Nephron progenitor cell (in vitro differentiated cells): Measurements from ENCODE around the gene LHPP.
A peak's percentile ranks its signal among the peaks of the same experiment; 100 is the strongest.

Experiments used
- DNase-seq: peaks from one replicate; pipeline ENCODE4 v3.0.0; 2021
- H3K27ac Mint-ChIP-seq: 2 replicates; pipeline ENCODE4 v1.8.0; 2021; ENCODE audit warnings: mild to moderate bottlenecking, moderate library complexity, mixed read lengths
- H3K27me3 Mint-ChIP-seq: 2 replicates; pipeline ENCODE4 v1.8.0; 2021; ENCODE audit warnings: mild to moderate bottlenecking, low read depth, mixed read lengths; ENCODE audit not compliant: poor library complexity
- H3K36me3 Mint-ChIP-seq: 2 replicates; pipeline ENCODE4 v1.8.0; 2021; ENCODE audit warnings: low read depth, mixed read lengths
- H3K4me1 Mint-ChIP-seq: 2 replicates; pipeline ENCODE4 v1.8.0; 2021; ENCODE audit warnings: mixed read lengths
- H3K4me3 Mint-ChIP-seq: 2 replicates; pipeline ENCODE4 v1.8.0; 2021; ENCODE audit warnings: mild to moderate bottlenecking, moderate library complexity, mixed read lengths
- H3K9me3 Mint-ChIP-seq: 2 replicates; pipeline ENCODE4 v1.8.0; 2021; ENCODE audit warnings: mild to moderate bottlenecking, moderate library complexity, mixed read lengths
- CTCF ChIP-seq: fragments of 200-600 bp; sonication (generic); IDR thresholded peaks from 2 replicates; pipeline ENCODE4 v1.5.0; 2021; ENCODE audit warnings: antibody characterized with exemption

Gene LHPP

DNA sequence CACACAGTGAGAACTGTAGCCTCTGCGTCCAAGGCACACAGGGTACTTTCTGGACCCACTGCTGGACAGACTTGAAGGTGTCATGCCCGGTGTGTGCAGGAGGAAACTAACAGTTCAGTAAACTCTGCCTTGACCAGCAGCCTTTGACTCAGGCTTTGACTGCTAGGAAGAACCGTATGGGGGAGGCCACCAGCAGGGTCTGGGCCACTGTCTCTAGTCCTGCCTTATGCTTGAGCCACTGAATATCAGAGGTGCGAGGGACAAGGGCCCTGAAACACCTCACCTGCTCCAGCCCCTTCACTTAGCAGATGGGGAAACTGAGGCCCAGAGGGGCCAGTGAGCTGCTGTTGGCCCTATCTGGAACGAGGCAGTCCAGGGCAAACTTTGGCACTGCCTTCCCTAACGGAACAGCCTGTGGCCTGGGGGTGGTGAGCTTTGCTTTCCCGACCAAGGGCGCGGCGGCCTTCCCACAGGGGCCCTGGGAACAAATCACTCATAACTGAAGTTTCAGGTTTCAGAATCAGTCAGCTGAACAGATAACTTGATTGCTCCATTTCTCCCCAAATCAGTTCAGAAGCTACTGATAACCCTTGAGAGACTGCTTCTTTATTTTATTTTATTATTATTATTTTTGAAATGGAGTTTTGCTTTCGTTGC, 152.5 kb downstream of the LHPP start:
- Mint-ChIP-seq H3K36me3 (no peaks in the 10 kb centered on the region), H3K9me3 (no peaks in the 10 kb centered on the region), H3K4me1 (peaks cover 57% of the 10 kb centered on the region), H3K27me3 (no peaks in the 10 kb centered on the region), H3K4me3 (no peak overlapping the region), H3K27ac (no peak overlapping the region)
- no peak for DNase-seq
- TF ChIP-seq CTCF, result no peak

DNA sequence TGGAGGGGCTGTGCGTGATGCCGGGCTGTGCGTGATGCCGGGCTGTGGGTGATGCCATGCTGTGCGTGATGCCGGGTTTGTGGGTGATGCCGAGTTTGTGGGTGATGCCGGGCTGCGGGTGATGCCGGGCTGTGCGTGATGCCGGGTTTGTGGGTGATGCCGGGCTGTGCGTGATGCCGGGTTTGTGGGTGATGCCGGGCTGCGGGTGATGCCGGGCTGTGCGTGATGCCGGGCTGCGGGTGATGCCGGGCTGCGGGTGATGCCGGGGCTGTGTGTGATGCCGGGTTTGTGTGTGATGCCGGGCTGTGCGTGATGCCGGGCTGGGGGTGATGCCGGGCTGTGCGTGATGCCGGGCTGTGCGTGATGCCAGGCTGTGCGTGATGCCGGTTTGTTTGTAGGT, 153.6 kb downstream of the LHPP start:
- no peak for DNase-seq
- Mint-ChIP-seq H3K9me3 (no peaks in the 10 kb centered on the region), H3K27me3 (no peaks in the 10 kb centered on the region), H3K27ac (peak overlapping the region; percentile 92), H3K36me3 (no peaks in the 10 kb centered on the region), H3K4me3 (peak overlapping the region; percentile 52), H3K4me1 (peaks cover 67% of the 10 kb centered on the region)
- TF ChIP-seq CTCF, result no peak

- H3K36me3 Mint-ChIP-seq, result no peaks in the 10 kb centered on the region
- peaks cover 69% of the 10 kb centered on the region for H3K4me1 Mint-ChIP-seq
- no peak for DNase-seq
- TF ChIP-seq CTCF, result no peak
- no peak overlapping the region for H3K4me3 Mint-ChIP-seq
- no peaks in the 10 kb centered on the region for H3K27me3 Mint-ChIP-seq
- no peaks in the 10 kb centered on the region for H3K9me3 Mint-ChIP-seq
- peak overlapping the region; percentile 97 for H3K27ac Mint-ChIP-seq
Observed at GRCh38 chr10:124616040-124616835, 154.6 kb downstream of the LHPP start.

DNA sequence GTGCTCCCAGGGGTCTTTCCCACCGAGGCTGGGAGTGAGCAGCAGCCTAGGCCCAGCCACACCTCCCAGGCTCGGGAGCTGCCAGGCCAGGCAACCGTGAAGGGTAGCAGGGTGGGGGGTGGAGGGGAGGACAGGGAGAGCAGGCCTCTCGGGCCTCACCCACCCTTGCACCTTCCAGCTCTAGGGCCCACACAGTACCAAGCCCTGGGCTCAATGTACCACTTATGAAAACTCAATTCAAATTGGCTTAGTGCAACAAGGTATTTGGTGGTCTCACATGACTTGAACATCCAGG, 155.2 kb downstream of the LHPP start:
- Mint-ChIP-seq H3K4me1 (peaks cover 73% of the 10 kb centered on the region), H3K27me3 (no peaks in the 10 kb centered on the region), H3K4me3 (no peak overlapping the region), H3K9me3 (no peaks in the 10 kb centered on the region), H3K36me3 (no peaks in the 10 kb centered on the region), H3K27ac (peak overlapping the region; percentile 84)
- DNase-seq, result no peak
- TF ChIP-seq CTCF, result no peak

GRCh38 chr10:124618470-124619073, 156.9 kb downstream of the LHPP start:
- Mint-ChIP-seq H3K27me3 (no peaks in the 10 kb centered on the region), H3K4me3 (no peak overlapping the region), H3K9me3 (no peaks in the 10 kb centered on the region), H3K27ac (no peak overlapping the region), H3K36me3 (no peaks in the 10 kb centered on the region), H3K4me1 (peaks cover 66% of the 10 kb centered on the region)
- no peak for TF ChIP-seq CTCF
- no peak for DNase-seq
